Measurements from ENCODE around the gene PANK3. TPM values are rescaled to one million over a fixed set of nuclear protein-coding genes. Genes with fewer than 3 reads are reported as not detected.

PANK3 gene
- polyA plus RNA-seq, 1 donor from 2014 or later, result 145 TPM

GRCh38 chr5:168580227-168580508, 1.0 kb upstream of the PANK3 start:
- peaks cover 39% of the 10 kb centered on the region for H3K79me2 ChIP-seq (replicated peaks; ENCODE audit: insufficient read depth, low read length)
- H3K27ac ChIP-seq (ENCODE audit: low read length), result peak overlapping the region; percentile 97
- no peaks in the 10 kb centered on the region for H3K9me2 ChIP-seq (ENCODE audit: insufficient read depth, low read length)
- H3K4me2 ChIP-seq (ENCODE audit: low read length), result peak overlapping the region; percentile 58
- peaks cover 4% of the 10 kb centered on the region for H3F3A ChIP-seq (ENCODE audit: insufficient read depth, low read length, poor library complexity, severe bottlenecking)
- no peaks in the 10 kb centered on the region for H3K9me3 ChIP-seq (ENCODE audit: low read length)
- peak overlapping the region; percentile 97 for H3K4me3 ChIP-seq (ENCODE audit: low read length)
- no peak for TF ChIP-seq SMC3 (conservative IDR thresholded peaks at IDR 0.05; ENCODE audit: poor library complexity)
- no peak for TF ChIP-seq MXI1 (conservative IDR thresholded peaks at IDR 0.05; ENCODE audit: poor library complexity, severe bottlenecking)
- no peak for TF ChIP-seq RAD21 (conservative IDR thresholded peaks at IDR 0.05)
- TF ChIP-seq CTCF (IDR thresholded peaks at IDR 0.05; ENCODE audit: poor library complexity, severe bottlenecking), result no peak
- TF ChIP-seq POLR2AphosphoS5 (IDR thresholded peaks at IDR 0.05), result no peak
- TF ChIP-seq EZH2 (IDR thresholded peaks at IDR 0.05; ENCODE audit: borderline replicate concordance, insufficient read depth, low read length, poor library complexity, severe bottlenecking), result no peak
- no peak for TF ChIP-seq EP300 (conservative IDR thresholded peaks at IDR 0.05; ENCODE audit: poor library complexity, severe bottlenecking)
- no peak for TF ChIP-seq TAF1 (IDR thresholded peaks at IDR 0.05; ENCODE audit: low read depth)
- TF ChIP-seq REST (IDR thresholded peaks at IDR 0.05; ENCODE audit: borderline replicate concordance), result no peak
- peak overlapping the region; percentile 84 for H3K9ac ChIP-seq (ENCODE audit: low read length)
- H4K20me1 ChIP-seq (ENCODE audit: insufficient read depth), result peaks cover 12% of the 10 kb centered on the region
- H2AFZ ChIP-seq (ENCODE audit: low read depth, low read length), result peak overlapping the region; percentile 54
- no peaks in the 10 kb centered on the region for H3K27me3 ChIP-seq (ENCODE audit: insufficient read depth, low read depth, low read length)
- no peaks in the 10 kb centered on the region for H3K36me3 ChIP-seq (ENCODE audit: insufficient read depth, low read length)

GRCh38 chr5:168579488-168580226, 489 bp upstream of the PANK3 start:
- Histone ChIP-seq H4K20me1 (ENCODE audit: insufficient read depth) (peaks cover 12% of the 10 kb centered on the region), H3K79me2 (replicated peaks; ENCODE audit: insufficient read depth, low read length) (peaks cover 44% of the 10 kb centered on the region), H3K27ac (ENCODE audit: low read length) (peak overlapping the region; percentile 97), H3K4me3 (ENCODE audit: low read length) (peak overlapping the region; percentile 97), H3K9ac (ENCODE audit: low read length) (peak overlapping the region; percentile 97), H3K9me3 (ENCODE audit: low read length) (no peaks in the 10 kb centered on the region), H3K27me3 (ENCODE audit: insufficient read depth, low read depth, low read length) (no peaks in the 10 kb centered on the region), H3K9me2 (ENCODE audit: insufficient read depth, low read length) (no peaks in the 10 kb centered on the region), H3K4me2 (ENCODE audit: low read length) (peak overlapping the region; percentile 58), H3K36me3 (ENCODE audit: insufficient read depth, low read length) (no peaks in the 10 kb centered on the region), H3F3A (ENCODE audit: insufficient read depth, low read length, poor library complexity, severe bottlenecking) (peaks cover 4% of the 10 kb centered on the region), H2AFZ (ENCODE audit: low read depth, low read length) (peak overlapping the region; percentile 54)
- TF ChIP-seq RAD21 (conservative IDR thresholded peaks at IDR 0.05) (no peak), SMC3 (conservative IDR thresholded peaks at IDR 0.05; ENCODE audit: poor library complexity) (no peak), MXI1 (conservative IDR thresholded peaks at IDR 0.05; ENCODE audit: poor library complexity, severe bottlenecking) (peak; percentile 34), EP300 (conservative IDR thresholded peaks at IDR 0.05; ENCODE audit: poor library complexity, severe bottlenecking) (no peak), TAF1 (IDR thresholded peaks at IDR 0.05; ENCODE audit: low read depth) (peak; percentile 96), REST (IDR thresholded peaks at IDR 0.05; ENCODE audit: borderline replicate concordance) (peak; percentile 92), EZH2 (IDR thresholded peaks at IDR 0.05; ENCODE audit: borderline replicate concordance, insufficient read depth, low read length, poor library complexity, severe bottlenecking) (no peak), POLR2AphosphoS5 (IDR thresholded peaks at IDR 0.05) (peak; percentile 92), CTCF (IDR thresholded peaks at IDR 0.05; ENCODE audit: poor library complexity, severe bottlenecking) (no peak)

Measured in neural cell (in vitro differentiated cells).